ENCODE measurements around the gene COL27A1.

DNA sequence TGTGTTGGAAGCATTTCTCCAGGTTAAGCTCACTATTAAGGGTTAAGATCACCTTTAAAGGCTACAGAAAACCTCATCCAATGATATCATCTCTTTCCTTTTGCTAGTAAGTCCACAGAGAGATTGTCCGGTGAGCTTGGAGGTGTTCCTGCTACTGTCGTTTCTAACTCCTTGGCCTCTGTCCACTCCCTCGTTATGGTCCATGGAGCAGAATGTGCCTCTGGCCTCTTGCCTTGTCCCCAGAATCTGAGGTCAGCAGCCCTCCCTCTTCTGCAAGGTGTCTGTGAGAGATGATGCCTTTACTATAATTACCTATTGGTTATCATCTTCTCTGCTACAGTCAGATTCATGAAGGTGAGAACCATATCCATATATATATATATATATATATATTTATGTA is 189.4 kb downstream of the COL27A1 start:
- TF ChIP-seq, protein P1, sequence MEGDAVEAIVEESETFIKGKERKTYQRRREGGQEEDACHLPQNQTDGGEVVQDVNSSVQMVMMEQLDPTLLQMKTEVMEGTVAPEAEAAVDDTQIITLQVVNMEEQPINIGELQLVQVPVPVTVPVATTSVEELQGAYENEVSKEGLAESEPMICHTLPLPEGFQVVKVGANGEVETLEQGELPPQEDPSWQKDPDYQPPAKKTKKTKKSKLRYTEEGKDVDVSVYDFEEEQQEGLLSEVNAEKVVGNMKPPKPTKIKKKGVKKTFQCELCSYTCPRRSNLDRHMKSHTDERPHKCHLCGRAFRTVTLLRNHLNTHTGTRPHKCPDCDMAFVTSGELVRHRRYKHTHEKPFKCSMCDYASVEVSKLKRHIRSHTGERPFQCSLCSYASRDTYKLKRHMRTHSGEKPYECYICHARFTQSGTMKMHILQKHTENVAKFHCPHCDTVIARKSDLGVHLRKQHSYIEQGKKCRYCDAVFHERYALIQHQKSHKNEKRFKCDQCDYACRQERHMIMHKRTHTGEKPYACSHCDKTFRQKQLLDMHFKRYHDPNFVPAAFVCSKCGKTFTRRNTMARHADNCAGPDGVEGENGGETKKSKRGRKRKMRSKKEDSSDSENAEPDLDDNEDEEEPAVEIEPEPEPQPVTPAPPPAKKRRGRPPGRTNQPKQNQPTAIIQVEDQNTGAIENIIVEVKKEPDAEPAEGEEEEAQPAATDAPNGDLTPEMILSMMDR (conservative IDR thresholded peaks at IDR 0.05; ENCODE audit: low read length), result no peak
- no peak for TF ChIP-seq EZH2phosphoT487 (IDR thresholded peaks at IDR 0.05; ENCODE audit: borderline replicate concordance, low read depth, low read length)
